ENCODE data around the gene PAIP2. TPM values are rescaled to one million over a fixed set of nuclear protein-coding genes. Genes with fewer than 3 reads are reported as not detected.

PAIP2 gene
- polyA plus RNA-seq, 1 of the 3 experiments (the other 2 are of a cell fraction) = 73.2 TPM

DNA sequence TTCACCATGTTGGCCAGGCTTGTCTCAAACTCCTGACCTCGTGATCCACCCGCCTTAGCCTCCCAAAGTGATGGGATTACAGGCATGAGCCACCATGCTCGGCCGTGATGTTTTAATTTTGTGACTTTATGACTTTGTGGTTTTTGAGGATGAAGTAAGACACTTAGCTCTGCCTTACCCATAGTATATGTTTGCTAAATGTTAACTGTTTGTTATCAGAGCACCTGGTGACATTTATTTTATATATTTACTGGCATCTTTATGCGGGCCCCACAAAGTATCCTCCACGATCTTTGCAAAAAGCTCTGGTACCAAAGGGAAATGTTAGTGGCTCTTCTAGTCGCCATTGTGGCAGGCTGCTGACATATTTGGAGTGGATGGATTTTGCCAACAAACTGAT, 34.7 kb downstream of the PAIP2 start:
- ChIA-PET CTCF (no interaction called here), POLR2A (no interaction called here)
- Histone ChIP-seq H3K4me3 (ENCODE audit: low read depth in 2 of 2, low read length in 1 of 2) (no peak overlapping the region), H3K9me3 (no peaks in the 10 kb centered on the region), H3K27me3 (ENCODE audit: insufficient read depth) (no peaks in the 10 kb centered on the region), H3K9ac (no peak overlapping the region), H3F3A (replicated peaks; ENCODE audit: insufficient read depth) (peaks cover 11% of the 10 kb centered on the region), H3K4me1 (ENCODE audit: control insufficient read depth in 1 of 2, insufficient read depth in 2 of 2, low read depth in 1 of 2, low read length in 1 of 2) (peaks cover 0 to 9% of the 10 kb centered on the region in 2 experiments; a peak in 2 of 4 replicates), H3K4me2 (no peak overlapping the region), H3K9me2 (no peaks in the 10 kb centered on the region), H4K20me1 (ENCODE audit: insufficient read depth) (peaks cover 7% of the 10 kb centered on the region; the same call in 1 of the 2 replicates), H3K79me2 (ENCODE audit: insufficient read depth) (no peaks in the 10 kb centered on the region), H2AFZ (ENCODE audit: low read depth) (no peak overlapping the region), H3K27ac (ENCODE audit: low read depth in 2 of 2, low read length in 1 of 2) (no peak overlapping the region), H3K36me3 (replicated peaks in 1 of 2; ENCODE audit: control insufficient read depth in 1 of 2, insufficient read depth in 2 of 2, low read length in 1 of 2) (peaks cover 10 to 13% of the 10 kb centered on the region in 2 experiments)
- TF ChIP-seq NFIC (IDR thresholded peaks at IDR 0.05; ENCODE audit: borderline replicate concordance) (no peak), POLR2AphosphoS5 (IDR thresholded peaks at IDR 0.05; ENCODE audit: low read depth, low read length) (no peak), MEF2A (IDR thresholded peaks at IDR 0.05; ENCODE audit: borderline replicate concordance, low read depth) (no peak), GATA2 (CRISPR knock-in tag; IDR thresholded peaks at IDR 0.05) (no peak), YY1 (IDR thresholded peaks at IDR 0.05; ENCODE audit: low read depth) (no peak), TAF1 (IDR thresholded peaks at IDR 0.05; ENCODE audit: borderline replicate concordance, low read depth, low read length) (no peak), FOXM1 (IDR thresholded peaks at IDR 0.05; ENCODE audit: low read depth) (no peak), EP300 (IDR thresholded peaks at IDR 0.05; ENCODE audit: borderline replicate concordance in 1 of 2, low read depth in 1 of 2, low read length in 1 of 2) (no peak), MXI1 (IDR thresholded peaks at IDR 0.05; ENCODE audit: low read depth, low read length) (no peak)
- TF ChIP-seq, protein P1, sequence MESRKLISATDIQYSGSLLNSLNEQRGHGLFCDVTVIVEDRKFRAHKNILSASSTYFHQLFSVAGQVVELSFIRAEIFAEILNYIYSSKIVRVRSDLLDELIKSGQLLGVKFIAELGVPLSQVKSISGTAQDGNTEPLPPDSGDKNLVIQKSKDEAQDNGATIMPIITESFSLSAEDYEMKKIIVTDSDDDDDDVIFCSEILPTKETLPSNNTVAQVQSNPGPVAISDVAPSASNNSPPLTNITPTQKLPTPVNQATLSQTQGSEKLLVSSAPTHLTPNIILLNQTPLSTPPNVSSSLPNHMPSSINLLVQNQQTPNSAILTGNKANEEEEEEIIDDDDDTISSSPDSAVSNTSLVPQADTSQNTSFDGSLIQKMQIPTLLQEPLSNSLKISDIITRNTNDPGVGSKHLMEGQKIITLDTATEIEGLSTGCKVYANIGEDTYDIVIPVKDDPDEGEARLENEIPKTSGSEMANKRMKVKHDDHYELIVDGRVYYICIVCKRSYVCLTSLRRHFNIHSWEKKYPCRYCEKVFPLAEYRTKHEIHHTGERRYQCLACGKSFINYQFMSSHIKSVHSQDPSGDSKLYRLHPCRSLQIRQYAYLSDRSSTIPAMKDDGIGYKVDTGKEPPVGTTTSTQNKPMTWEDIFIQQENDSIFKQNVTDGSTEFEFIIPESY (IDR thresholded peaks at IDR 0.05; ENCODE audit: borderline replicate concordance, low read depth) = no peak
- TF ChIP-seq, protein P2, sequence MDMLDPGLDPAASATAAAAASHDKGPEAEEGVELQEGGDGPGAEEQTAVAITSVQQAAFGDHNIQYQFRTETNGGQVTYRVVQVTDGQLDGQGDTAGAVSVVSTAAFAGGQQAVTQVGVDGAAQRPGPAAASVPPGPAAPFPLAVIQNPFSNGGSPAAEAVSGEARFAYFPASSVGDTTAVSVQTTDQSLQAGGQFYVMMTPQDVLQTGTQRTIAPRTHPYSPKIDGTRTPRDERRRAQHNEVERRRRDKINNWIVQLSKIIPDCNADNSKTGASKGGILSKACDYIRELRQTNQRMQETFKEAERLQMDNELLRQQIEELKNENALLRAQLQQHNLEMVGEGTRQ (IDR thresholded peaks at IDR 0.05; ENCODE audit: borderline replicate concordance, low read depth, low read length) = no peak
- no peak for DNase-seq
- WGBS (ENCODE audit: low lambda C conversion rate) = 92% methylated on average over 7 of the region's 7 CpGs

DNA sequence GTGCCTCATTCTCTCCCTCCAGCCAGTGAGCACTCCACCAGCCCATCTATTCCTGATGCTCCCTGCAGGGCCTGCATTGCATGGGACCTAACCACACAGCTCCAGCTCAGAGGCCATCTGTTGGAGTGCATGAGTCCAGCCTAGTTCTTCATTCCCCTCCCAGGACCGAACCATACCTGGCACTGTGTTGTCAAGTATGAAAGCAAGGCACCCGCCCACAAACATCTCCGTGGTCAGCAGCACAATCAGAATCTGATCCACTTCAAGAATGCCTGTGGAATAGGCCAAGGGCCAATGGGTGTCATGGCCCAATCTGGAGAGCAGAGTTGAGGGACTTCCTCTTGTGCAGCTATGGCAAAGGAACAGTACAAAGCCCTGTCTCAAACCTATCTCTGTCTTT, 35.6 kb downstream of the PAIP2 start:
- Histone ChIP-seq H3K4me3 (ENCODE audit: low read depth in 2 of 2, low read length in 1 of 2) (no peak overlapping the region), H2AFZ (ENCODE audit: low read depth) (no peak overlapping the region), H3K36me3 (replicated peaks in 1 of 2; ENCODE audit: control insufficient read depth in 1 of 2, insufficient read depth in 2 of 2, low read length in 1 of 2) (peaks cover 1 to 5% of the 10 kb centered on the region in 2 experiments), H3K9ac (no peak overlapping the region), H3K79me2 (ENCODE audit: insufficient read depth) (no peaks in the 10 kb centered on the region), H3F3A (replicated peaks; ENCODE audit: insufficient read depth) (peaks cover 10% of the 10 kb centered on the region), H3K9me2 (no peaks in the 10 kb centered on the region), H3K4me1 (ENCODE audit: control insufficient read depth in 1 of 2, insufficient read depth in 2 of 2, low read depth in 1 of 2, low read length in 1 of 2) (peaks cover 4 to 9% of the 10 kb centered on the region in 2 experiments; a peak in 2 of 4 replicates), H3K27ac (ENCODE audit: low read depth in 2 of 2, low read length in 1 of 2) (no peak overlapping the region), H3K9me3 (no peaks in the 10 kb centered on the region), H4K20me1 (ENCODE audit: insufficient read depth) (peaks cover 7% of the 10 kb centered on the region; the same call in 1 of the 2 replicates), H3K27me3 (ENCODE audit: insufficient read depth) (no peaks in the 10 kb centered on the region), H3K4me2 (no peak overlapping the region)
- no peak for DNase-seq
- ChIA-PET CTCF (interaction anchor here (1.3 kb wide), 1 partner anchor 16 kb away, joined by 3 read pairs; no protein-coding TSS in a partner anchor), POLR2A (no interaction called here)
- TF ChIP-seq, protein P3, sequence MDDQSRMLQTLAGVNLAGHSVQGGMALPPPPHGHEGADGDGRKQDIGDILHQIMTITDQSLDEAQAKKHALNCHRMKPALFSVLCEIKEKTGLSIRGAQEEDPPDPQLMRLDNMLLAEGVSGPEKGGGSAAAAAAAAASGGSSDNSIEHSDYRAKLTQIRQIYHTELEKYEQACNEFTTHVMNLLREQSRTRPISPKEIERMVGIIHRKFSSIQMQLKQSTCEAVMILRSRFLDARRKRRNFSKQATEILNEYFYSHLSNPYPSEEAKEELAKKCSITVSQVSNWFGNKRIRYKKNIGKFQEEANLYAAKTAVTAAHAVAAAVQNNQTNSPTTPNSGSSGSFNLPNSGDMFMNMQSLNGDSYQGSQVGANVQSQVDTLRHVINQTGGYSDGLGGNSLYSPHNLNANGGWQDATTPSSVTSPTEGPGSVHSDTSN (IDR thresholded peaks at IDR 0.05) = no peak
- TF ChIP-seq MEF2A (IDR thresholded peaks at IDR 0.05; ENCODE audit: borderline replicate concordance, low read depth) (no peak), FOXJ3 (CRISPR knock-in tag; IDR thresholded peaks at IDR 0.05) (no peak), SIN3A (IDR thresholded peaks at IDR 0.05; ENCODE audit: borderline replicate concordance, low read depth, low read length) (no peak), POLR2AphosphoS5 (IDR thresholded peaks at IDR 0.05; ENCODE audit: low read depth, low read length) (no peak), GATA2 (CRISPR knock-in tag; IDR thresholded peaks at IDR 0.05) (no peak), SMC3 (IDR thresholded peaks at IDR 0.05; ENCODE audit: low read depth, low read length) (no peak), RXRA (IDR thresholded peaks at IDR 0.05; ENCODE audit: borderline replicate concordance, low read depth) (no peak), ELF1 (IDR thresholded peaks at IDR 0.05) (no peak), RFX5 (IDR thresholded peaks at IDR 0.05; ENCODE audit: low read length) (no peak), CHD2 (IDR thresholded peaks at IDR 0.05; ENCODE audit: low read length, partially characterized antibody) (no peak), NFIC (IDR thresholded peaks at IDR 0.05; ENCODE audit: borderline replicate concordance) (no peak), TCF12 (IDR thresholded peaks at IDR 0.05) (no peak), MXI1 (IDR thresholded peaks at IDR 0.05; ENCODE audit: low read depth, low read length) (no peak), FOSL2 (IDR thresholded peaks at IDR 0.05; ENCODE audit: borderline replicate concordance, low read depth) (no peak)
- WGBS (ENCODE audit: low lambda C conversion rate) = 94% methylated on average over 3 of the region's 3 CpGs

All from SK-N-SH (cell line).